Hematopoietic multipotent progenitor cell treated with erythropoietin and hydrocortisone succinate and interleukin-3 and kit ligand, for 4 days (in vitro differentiated cells): ENCODE measurements around the gene PPP1R14D.
"Not testable (repeated sequence)": the region's sequence is repeated elsewhere in the genome, so short reads cannot be mapped to it uniquely, and the experiment has no call there.

Experiments
- DNase-seq: peaks from one replicate; pipeline ENCODE4 v3.0.0-alpha.2; 2015

Gene PPP1R14D

GRCh38 chr15:40828447-40829036 lies at the start of gene PPP1R14D:
Gene PPP1R14D, minus strand, starts transcription at chr15:40828708. Its CDS starts 67 bp downstream, at chr15:40828641.
- DNase-seq = no peak

- no peak for DNase-seq
These were observed 49.2 kb upstream of the PPP1R14D start for GRCh38 chr15:40877694-40878093.

- DNase-seq = no peak
These were observed 47.7 kb upstream of the PPP1R14D start for GRCh38 chr15:40875991-40876730.

GRCh38 chr15:40873694-40874561 lies 45.4 kb upstream of the PPP1R14D start, which contains the start of gene RHOV:
Gene RHOV, minus strand, starts transcription at chr15:40874234. Its CDS starts 95 bp downstream, at chr15:40874139.
- DNase-seq = peak; percentile 81

GRCh38 chr15:40872791-40873693 lies 44.5 kb upstream of the PPP1R14D start:
- DNase-seq = no peak

- DNase-seq = no peak
These were observed 43.5 kb upstream of the PPP1R14D start for GRCh38 chr15:40871749-40872617.

GRCh38 chr15:40870716-40871115 lies 42.2 kb upstream of the PPP1R14D start:
- no peak for DNase-seq

- DNase-seq = no peak
These were observed 41.2 kb upstream of the PPP1R14D start for GRCh38 chr15:40869686-40870085.

GRCh38 chr15:40867199-40867598 lies 38.7 kb upstream of the PPP1R14D start:
- DNase-seq = no peak

- no peak for DNase-seq
These were observed 35.3 kb upstream of the PPP1R14D start for GRCh38 chr15:40863660-40864270.

- not testable (repeated sequence) for DNase-seq
These were observed 32.6 kb upstream of the PPP1R14D start for GRCh38 chr15:40861147-40861546.

GRCh38 chr15:40859206-40859851 lies 30.8 kb upstream of the PPP1R14D start:
- peak; percentile 92 for DNase-seq

- no peak for DNase-seq
These were observed 30.2 kb upstream of the PPP1R14D start for GRCh38 chr15:40858706-40859105.

GRCh38 chr15:40857601-40858341 lies 29.3 kb upstream of the PPP1R14D start:
- peak; percentile 87 for DNase-seq

- DNase-seq = no peak
These were observed 28.2 kb upstream of the PPP1R14D start for GRCh38 chr15:40856746-40857145.

GRCh38 chr15:40855706-40856234 lies 27.3 kb upstream of the PPP1R14D start:
- DNase-seq = no peak

GRCh38 chr15:40854161-40854560 lies 25.7 kb upstream of the PPP1R14D start:
- DNase-seq = no peak

- no peak for DNase-seq
These were observed 24.9 kb upstream of the PPP1R14D start for GRCh38 chr15:40853241-40853890.

GRCh38 chr15:40852529-40852928 lies 24.0 kb upstream of the PPP1R14D start:
- no peak for DNase-seq
